Astrocyte of the cerebellum (primary cell): Measurements from ENCODE around the gene RPS8.
A peak's percentile ranks its signal among the peaks of the same experiment; 100 is the strongest.

Experiments used
- DNase-seq: peaks from one replicate; pipeline ENCODE4 v3.0.0-alpha.2; 2011; ENCODE audit warnings: low read depth
- H3K4me3 ChIP-seq: 2 replicates; pipeline ENCODE4 v1.5.1; 2011; ENCODE audit warnings: mild to moderate bottlenecking, low read depth, low read length, moderate library complexity
- in situ Hi-C: cut with HindIII; loops from 2 replicates; pipeline ENCODE4 v1.10.0; 2017; ENCODE audit warnings: low sequenced_read_pairs
- TF ChIP-seq, protein P1 (sequence below): IDR thresholded peaks from 2 replicates; pipeline ENCODE4 v1.5.1; 2012; ENCODE audit warnings: low read length, low read depth, moderate library complexity, mild to moderate bottlenecking; ENCODE audit errors: missing control alignments

The RPS8 gene

DNA sequence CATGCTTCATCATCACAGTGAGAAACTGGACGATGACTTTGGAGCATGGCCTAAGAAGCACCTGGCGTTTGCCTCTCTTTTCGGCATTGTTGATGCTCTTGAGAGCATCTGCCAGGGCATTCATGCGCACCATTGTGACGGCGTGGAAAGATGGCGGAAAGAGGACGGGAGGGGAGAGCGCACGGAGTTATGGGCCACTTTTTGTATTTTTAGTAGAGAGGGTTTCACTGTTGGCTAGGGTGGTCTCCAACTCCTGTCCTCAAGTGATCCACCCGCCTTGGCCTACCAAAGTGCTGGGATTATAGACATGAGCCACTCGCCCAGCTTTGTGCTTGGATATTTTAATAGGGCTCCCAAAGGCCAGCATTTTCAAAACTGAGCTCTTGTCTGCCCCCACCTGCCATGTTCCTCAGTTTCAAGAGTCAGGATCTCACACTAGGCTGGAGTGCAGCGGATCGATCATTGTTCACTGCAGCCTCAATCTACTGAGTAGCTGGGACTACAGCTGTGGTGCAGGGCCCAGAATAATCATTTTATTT lies 5.3 kb downstream of the RPS8 start:
- TF ChIP-seq, protein P1, sequence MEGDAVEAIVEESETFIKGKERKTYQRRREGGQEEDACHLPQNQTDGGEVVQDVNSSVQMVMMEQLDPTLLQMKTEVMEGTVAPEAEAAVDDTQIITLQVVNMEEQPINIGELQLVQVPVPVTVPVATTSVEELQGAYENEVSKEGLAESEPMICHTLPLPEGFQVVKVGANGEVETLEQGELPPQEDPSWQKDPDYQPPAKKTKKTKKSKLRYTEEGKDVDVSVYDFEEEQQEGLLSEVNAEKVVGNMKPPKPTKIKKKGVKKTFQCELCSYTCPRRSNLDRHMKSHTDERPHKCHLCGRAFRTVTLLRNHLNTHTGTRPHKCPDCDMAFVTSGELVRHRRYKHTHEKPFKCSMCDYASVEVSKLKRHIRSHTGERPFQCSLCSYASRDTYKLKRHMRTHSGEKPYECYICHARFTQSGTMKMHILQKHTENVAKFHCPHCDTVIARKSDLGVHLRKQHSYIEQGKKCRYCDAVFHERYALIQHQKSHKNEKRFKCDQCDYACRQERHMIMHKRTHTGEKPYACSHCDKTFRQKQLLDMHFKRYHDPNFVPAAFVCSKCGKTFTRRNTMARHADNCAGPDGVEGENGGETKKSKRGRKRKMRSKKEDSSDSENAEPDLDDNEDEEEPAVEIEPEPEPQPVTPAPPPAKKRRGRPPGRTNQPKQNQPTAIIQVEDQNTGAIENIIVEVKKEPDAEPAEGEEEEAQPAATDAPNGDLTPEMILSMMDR = no peak
- in situ Hi-C loops = no loop called here
- no peak for DNase-seq
- H3K4me3 ChIP-seq = no peak overlapping the region

- peak overlapping the region; percentile 18 for H3K4me3 ChIP-seq
- DNase-seq = no peak
- in situ Hi-C loops = no loop called here
- TF ChIP-seq, protein P1 = no peak
These were observed 8.4 kb downstream of the RPS8 start for GRCh38 chr1:44783697-44784093.

DNA sequence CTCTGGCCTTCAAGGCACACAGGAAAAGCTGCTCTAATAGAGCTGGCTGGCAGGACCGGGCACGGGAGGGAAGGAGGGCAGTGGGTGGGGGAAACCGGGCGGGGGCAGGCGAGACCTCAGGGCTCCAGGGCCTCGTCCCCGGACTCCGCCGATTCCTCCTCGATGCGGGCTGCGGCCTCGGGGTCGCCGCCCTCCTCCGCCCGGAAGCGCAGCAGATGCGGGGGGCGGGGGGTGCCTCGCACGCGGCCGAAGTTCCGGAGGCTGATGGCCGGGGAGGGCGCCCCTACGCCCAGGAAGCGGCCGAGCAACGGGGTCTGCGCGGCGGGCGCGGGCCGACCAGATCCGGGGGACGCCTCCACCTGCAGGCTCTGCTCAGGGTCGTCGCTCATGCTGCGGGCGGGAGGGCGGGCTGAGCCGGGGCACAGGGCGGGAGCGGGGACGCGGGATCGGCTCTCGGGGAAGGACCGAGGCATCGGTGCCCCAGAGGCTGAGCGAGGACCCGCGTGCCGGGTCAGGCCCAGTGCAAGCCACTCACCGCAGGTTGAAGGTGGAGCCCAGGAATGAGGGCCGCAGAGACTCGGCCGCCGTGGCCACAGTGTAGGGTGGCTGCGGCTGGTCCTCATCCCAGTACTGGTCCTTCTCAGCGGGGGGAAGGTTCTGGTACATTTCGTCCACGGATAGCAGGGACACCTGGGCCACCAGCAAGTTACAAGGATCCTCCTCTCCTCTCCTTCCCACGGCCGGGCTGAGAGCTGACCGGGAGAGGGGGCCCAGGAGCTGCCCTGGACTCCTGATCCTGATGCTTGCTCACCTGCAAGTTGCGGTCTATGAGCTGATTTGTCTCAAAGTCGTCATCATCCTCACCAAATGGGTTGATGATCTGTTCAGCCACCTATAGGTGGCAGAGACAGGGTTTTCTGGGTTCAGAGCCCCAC lies 9.0 kb downstream of the RPS8 start:
- TF ChIP-seq, protein P1 = peak; percentile 34
- H3K4me3 ChIP-seq = peak overlapping the region; percentile 18
- in situ Hi-C loops = no loop called here
- DNase-seq = no peak

DNA sequence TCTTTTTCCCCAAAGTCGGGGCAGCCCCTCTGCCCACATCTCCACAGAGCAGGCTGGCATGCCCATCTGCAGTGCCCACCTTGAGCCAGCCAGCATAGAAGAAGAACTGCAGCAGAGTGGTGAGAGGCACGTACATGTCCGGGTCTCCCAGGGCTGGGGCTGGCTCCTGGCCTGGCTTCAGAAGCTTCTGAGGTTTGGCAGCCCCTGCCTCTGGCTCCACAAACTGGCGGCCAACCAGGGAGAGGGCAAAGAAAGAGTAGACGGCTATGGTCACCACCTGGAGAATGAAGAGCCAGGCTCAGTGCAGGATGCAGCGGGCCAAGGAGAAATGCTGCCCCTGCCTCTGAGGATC lies 9.7 kb downstream of the RPS8 start:
- no peak for DNase-seq
- in situ Hi-C loops = no loop called here
- no peak overlapping the region for H3K4me3 ChIP-seq
- TF ChIP-seq, protein P1 = no peak

DNA sequence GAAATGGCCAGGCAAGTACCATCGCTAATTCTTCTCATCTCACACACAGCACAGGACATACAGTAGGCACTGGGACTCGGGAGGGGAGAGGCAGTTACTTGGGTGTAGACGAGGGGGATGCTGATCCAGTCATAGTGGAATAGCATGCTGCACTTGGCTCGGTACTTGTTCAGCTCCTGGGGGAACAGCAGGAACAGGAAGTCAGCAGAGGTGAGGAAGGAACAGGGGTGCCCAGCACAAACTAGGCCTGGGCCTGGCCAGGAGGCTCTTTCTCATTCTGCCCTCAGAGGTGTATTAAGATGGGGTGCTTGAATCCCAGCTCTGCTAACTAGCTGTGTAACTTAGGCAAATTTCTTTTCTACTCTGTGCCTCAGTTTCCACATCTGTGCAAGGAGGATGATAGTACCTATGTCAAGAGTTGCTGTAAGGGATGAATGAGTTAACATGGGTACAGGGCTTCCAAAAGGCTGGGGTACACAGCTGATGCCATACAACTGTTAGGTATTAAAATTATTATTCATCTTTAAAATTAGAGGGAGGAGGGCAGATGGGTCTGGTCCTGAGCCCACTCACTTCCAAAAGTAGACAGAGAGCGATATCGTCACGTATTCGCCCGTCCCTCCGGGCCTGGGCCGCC lies 10.3 kb downstream of the RPS8 start:
- no peak for DNase-seq
- TF ChIP-seq, protein P1 = no peak
- no peak overlapping the region for H3K4me3 ChIP-seq
- in situ Hi-C loops = no loop called here

DNA sequence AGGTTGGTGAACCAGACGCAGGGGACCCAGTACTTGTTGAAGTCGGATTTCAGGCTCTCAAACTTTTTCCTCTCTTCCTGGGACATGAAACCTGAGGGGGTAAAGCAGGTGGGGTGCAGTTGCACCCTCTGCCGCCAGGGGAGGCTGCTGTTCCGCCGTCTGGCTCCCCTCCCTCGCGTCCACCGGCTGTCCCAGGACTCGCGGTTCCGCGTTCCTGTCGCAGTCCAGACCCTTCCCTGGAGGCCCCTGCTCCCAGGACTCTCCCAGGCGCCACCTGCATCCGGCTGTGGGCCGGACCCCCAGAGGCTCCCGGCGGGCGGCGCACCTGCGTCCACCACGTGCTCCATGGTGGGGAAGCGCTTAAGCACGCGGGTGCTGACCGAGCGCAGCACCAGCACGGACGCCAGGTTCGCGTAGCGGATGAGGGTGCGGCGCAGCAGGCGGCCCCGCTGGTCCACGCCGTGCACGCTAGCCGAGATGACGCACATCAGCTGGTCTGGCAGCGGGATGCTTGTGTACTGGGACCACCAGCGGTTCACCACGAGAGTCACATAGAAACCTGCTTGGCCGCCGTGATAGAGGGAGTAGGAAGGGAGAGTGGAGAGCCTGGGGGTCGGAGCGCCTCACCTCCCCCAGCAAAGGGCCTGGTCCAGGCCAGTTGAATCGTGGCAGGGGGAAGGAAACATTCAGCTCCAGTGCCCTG lies 10.9 kb downstream of the RPS8 start:
- TF ChIP-seq, protein P1 = peak; percentile 99
- in situ Hi-C loops = no loop called here
- no peak for DNase-seq
- peak overlapping the region; percentile 28 for H3K4me3 ChIP-seq
